Measurements from ENCODE around the gene SRC. TPM values are rescaled to one million over a fixed set of nuclear protein-coding genes. Genes with fewer than 3 reads are reported as not detected.

SRC gene
- total RNA-seq, 1 donor from 2014 or later: 48.6 TPM

DNA sequence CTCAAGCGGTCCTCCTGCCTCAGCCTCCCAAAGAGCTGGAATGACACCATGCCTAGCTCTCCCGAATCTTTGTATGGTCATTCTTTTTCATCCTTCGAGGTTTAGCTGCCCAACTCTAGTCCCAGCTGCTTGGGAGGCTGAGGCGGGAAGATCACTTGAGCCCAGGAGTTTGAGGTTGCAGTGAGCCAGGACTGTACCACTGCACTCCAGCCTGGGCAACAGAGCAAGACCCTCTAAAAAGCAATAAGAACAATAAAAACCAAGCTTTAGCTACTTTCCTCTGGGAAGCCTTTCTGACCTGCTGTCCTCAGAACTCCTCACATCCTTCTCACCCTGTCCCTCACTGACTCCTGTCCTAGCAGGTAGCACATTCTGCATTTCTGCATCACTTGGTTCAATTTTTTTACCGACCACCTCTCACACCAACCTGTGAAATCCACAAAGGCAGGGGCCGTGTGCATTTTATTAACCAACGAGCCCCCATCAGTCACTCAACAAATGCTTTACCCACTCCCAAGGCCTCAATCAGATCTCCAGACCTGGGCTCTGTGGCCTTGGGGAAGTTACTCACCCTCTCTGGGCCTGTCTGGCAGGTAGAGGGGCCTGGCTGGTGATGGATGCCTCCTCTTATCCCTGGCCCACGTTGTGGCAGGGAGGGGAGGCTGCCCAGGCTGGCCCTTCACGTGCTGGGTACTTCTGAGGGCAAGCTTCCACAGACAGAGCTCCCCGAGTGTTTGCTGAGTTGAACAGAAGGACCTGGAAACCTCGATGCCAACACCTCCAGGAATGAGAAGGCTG lies 14.7 kb upstream of the SRC start:
- intact Hi-C loops (cut with DNase I): no loop called here
- H3K36me3 ChIP-seq: no peaks in the 10 kb centered on the region
- no peak overlapping the region for H3K4me3 ChIP-seq
- TF ChIP-seq POLR2AphosphoS5 (IDR thresholded peaks at IDR 0.05; ENCODE audit: insufficient read depth in 1 of 2, low read depth in 1 of 2) (no peak), POLR2A (IDR thresholded peaks at IDR 0.05) (no peak)
- TF ChIP-seq, protein P1, sequence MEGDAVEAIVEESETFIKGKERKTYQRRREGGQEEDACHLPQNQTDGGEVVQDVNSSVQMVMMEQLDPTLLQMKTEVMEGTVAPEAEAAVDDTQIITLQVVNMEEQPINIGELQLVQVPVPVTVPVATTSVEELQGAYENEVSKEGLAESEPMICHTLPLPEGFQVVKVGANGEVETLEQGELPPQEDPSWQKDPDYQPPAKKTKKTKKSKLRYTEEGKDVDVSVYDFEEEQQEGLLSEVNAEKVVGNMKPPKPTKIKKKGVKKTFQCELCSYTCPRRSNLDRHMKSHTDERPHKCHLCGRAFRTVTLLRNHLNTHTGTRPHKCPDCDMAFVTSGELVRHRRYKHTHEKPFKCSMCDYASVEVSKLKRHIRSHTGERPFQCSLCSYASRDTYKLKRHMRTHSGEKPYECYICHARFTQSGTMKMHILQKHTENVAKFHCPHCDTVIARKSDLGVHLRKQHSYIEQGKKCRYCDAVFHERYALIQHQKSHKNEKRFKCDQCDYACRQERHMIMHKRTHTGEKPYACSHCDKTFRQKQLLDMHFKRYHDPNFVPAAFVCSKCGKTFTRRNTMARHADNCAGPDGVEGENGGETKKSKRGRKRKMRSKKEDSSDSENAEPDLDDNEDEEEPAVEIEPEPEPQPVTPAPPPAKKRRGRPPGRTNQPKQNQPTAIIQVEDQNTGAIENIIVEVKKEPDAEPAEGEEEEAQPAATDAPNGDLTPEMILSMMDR (IDR thresholded peaks at IDR 0.05): no peak
- no peaks in the 10 kb centered on the region for H3K27me3 ChIP-seq
- DNase-seq (ENCODE audit: extremely low spot score in 2 of 2): no peak
- no peaks in the 10 kb centered on the region for H3K9me3 ChIP-seq
- peak overlapping the region; percentile 45 for H3K27ac ChIP-seq
- H3K4me1 ChIP-seq: peaks cover 47% of the 10 kb centered on the region

DNA sequence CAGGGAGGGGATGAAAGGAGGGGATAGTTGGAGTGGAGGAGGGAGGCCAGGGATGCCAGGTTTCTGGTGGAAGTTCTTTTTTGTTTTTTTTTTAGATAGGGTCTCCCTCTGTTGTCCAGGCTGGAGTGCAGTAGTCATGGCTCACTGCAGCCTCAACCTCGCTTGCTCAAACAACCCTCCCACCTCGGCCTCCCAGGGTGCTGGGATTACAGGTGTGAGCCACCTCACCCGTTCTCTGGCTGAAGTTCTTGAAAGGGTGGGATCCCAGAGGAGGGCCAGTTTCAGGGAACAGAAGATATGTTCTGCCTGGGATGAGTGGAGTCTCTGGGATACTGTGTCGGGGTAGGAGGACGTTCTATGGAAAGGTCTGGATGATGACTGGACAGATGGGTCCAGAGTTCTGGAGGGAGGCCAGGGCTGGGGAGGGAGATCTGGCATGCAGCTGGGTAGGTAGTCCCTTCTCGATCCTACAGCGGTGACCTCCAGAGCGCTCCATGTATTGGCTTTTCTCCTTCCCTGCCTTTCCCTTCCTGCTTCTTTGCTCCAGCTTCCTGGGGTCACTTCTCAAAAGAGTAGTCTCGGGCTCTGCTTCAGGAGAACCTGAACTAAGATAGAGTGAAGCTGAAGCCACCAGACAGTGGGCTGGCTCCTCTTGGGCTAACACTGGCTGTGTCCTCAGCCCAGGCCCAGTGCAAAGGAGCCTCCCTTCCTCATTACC lies 12.7 kb upstream of the SRC start:
- intact Hi-C loops (cut with DNase I): no loop called here
- H3K4me1 ChIP-seq: peaks cover 43% of the 10 kb centered on the region
- TF ChIP-seq POLR2A (IDR thresholded peaks at IDR 0.05) (no peak), POLR2AphosphoS5 (IDR thresholded peaks at IDR 0.05; ENCODE audit: insufficient read depth in 1 of 2, low read depth in 1 of 2) (no peak)
- TF ChIP-seq, protein P1 (IDR thresholded peaks at IDR 0.05): no peak

DNA sequence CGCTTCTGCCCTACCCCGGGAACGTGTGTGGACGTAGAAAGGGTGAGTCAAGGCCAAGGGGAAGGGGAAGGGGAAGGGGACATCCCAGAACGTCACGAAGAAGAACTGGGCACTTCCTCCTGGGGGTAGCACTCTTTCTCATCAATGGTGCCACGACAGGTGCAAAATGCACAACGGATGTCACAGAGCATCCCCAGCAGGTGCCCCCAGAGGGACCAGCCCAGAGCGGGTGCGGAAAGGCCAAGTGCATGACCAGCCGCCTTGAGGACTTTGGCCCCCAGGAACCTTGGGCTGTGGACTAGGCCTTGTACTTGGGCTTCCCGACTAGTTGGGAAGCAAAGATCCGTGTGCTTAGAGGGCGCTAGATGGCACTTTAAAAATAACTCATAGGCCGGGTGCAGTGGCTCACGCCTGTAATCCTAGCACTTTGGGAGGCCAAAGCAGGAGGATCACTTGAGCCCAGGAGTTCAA lies 12.1 kb upstream of the SRC start:
- intact Hi-C loops (cut with DNase I): no loop called here
- DNase-seq (ENCODE audit: extremely low spot score in 2 of 2): no peak

More for the DNA sequence above, 12.7 kb upstream of the SRC start:
- no peak for DNase-seq (ENCODE audit: extremely low spot score in 2 of 2)
- Histone ChIP-seq H3K4me3 (no peak overlapping the region), H3K9me3 (no peaks in the 10 kb centered on the region), H3K27me3 (no peaks in the 10 kb centered on the region), H3K36me3 (no peaks in the 10 kb centered on the region), H3K27ac (no peak overlapping the region)

DNA sequence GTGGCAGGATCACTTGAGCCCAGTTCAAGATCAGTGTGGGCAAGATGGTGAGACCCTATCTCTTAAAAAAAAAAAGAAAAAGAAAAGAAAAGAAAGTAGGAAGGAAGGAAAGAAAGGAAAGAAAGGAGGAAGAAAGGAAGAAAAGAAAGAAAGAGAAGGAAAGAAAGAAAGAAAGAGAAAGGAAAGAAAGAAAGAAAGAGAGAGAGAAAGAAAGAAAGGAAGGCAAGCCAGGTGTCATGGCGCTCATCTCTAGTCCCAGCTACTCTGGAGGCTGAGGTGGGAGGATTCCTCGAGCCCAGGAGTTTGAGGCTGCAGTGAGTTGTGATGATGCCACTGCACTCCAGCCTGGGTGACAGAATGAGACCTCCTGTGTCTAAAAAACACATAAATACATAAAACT lies 11.5 kb upstream of the SRC start:
- peaks cover 38% of the 10 kb centered on the region for H3K4me1 ChIP-seq
- H3K9me3 ChIP-seq: no peaks in the 10 kb centered on the region
- DNase-seq (ENCODE audit: extremely low spot score in 2 of 2): no peak
- H3K27ac ChIP-seq: no peak overlapping the region
- TF ChIP-seq POLR2A (IDR thresholded peaks at IDR 0.05) (no peak), POLR2AphosphoS5 (IDR thresholded peaks at IDR 0.05; ENCODE audit: insufficient read depth in 1 of 2, low read depth in 1 of 2) (no peak)
- TF ChIP-seq, protein P1 (IDR thresholded peaks at IDR 0.05): no peak
- H3K36me3 ChIP-seq: no peaks in the 10 kb centered on the region
- intact Hi-C loops (cut with DNase I): no loop called here
- H3K4me3 ChIP-seq: no peak overlapping the region
- H3K27me3 ChIP-seq: no peaks in the 10 kb centered on the region

More for the DNA sequence above, 12.1 kb upstream of the SRC start:
- H3K9me3 ChIP-seq: no peaks in the 10 kb centered on the region
- H3K4me1 ChIP-seq: peaks cover 38% of the 10 kb centered on the region
- H3K27me3 ChIP-seq: no peaks in the 10 kb centered on the region
- H3K36me3 ChIP-seq: no peaks in the 10 kb centered on the region
- H3K4me3 ChIP-seq: no peak overlapping the region
- TF ChIP-seq POLR2A (IDR thresholded peaks at IDR 0.05) (no peak), POLR2AphosphoS5 (IDR thresholded peaks at IDR 0.05; ENCODE audit: insufficient read depth in 1 of 2, low read depth in 1 of 2) (no peak)
- TF ChIP-seq, protein P1 (IDR thresholded peaks at IDR 0.05): no peak
- H3K27ac ChIP-seq: no peak overlapping the region
